Gastroesophageal sphincter (tissue), 4 donors: ENCODE results near the gene NEK10. TPM values are rescaled to one million over a fixed set of nuclear protein-coding genes. Genes with fewer than 3 reads are reported as not detected.
A peak's percentile ranks its signal among the peaks of the same experiment; 100 is the strongest.

Experiments
- ATAC-seq: fragments of 150-250 bp; one replicate; pipeline ENCODE4 v1.9.1; 2016; ENCODE audit warnings: mild to moderate bottlenecking, moderate library complexity
- H3K27ac ChIP-seq, 4 donors: fragments of 200-600 bp; sonication (generic) in 3 of 4; 1 replicate in 3 of 4; 2 replicates in 1 of 4; pipeline ENCODE4 v1.5.1; 2016 to 2019
- H3K27me3 ChIP-seq: fragments of 200-600 bp; sonication (generic); one replicate; pipeline ENCODE4 v1.5.1; 2019
- H3K36me3 ChIP-seq, 2 donors: fragments of 200-600 bp; sonication (generic); one replicate each; pipeline ENCODE4 v1.5.1; 2019; ENCODE audit warnings: control low read depth in 1 of 2
- H3K4me1 ChIP-seq, 3 donors: fragments of 200-600 bp; sonication (generic); 1 replicate in 2 of 3; 2 replicates in 1 of 3; pipeline ENCODE4 v1.5.1; 2016 to 2019; ENCODE audit warnings: control low read depth in 2 of 3
- H3K4me3 ChIP-seq, 2 donors: fragments of 200-600 bp; sonication (generic); one replicate each; pipeline ENCODE4 v1.5.1; 2019; ENCODE audit warnings: mild to moderate bottlenecking in 1 of 2, moderate library complexity in 1 of 2
- H3K9me3 ChIP-seq, 3 donors: fragments of 200-600 bp; sonication (generic); one replicate each; pipeline ENCODE4 v1.5.1; 2017 to 2019; ENCODE audit warnings: control low read depth in 2 of 3
- CTCF ChIP-seq, 4 experiments: fragments of 200-600 bp in 2 of 4; fragments of 450-650 bp in 2 of 4; sonication (generic) in 1 of 4; IDR thresholded peaks; one replicate each; pipeline ENCODE4 v1.5.1; 2017 to 2019; ENCODE audit warnings: antibody characterized with exemption in 4 of 4, mild to moderate bottlenecking in 2 of 4, moderate library complexity in 2 of 4
- EP300 ChIP-seq: sonication (generic); formaldehyde crosslinking; IDR thresholded peaks from one replicate; pipeline ENCODE4 v1.6.1; 2017; ENCODE audit warnings: antibody characterized with exemption, mild to moderate bottlenecking
- POLR2A ChIP-seq, 2 donors: fragments of 450-650 bp; IDR thresholded peaks; one replicate each; pipeline ENCODE4 v1.6.1; 2017; ENCODE audit warnings: antibody characterized with exemption in 2 of 2, mild to moderate bottlenecking in 2 of 2, moderate library complexity in 1 of 2
- POLR2AphosphoS5 ChIP-seq: sonication (generic); formaldehyde crosslinking; IDR thresholded peaks from one replicate; pipeline ENCODE4 v1.6.1; 2017; ENCODE audit warnings: antibody characterized with exemption
- WGBS, 2 donors: methylation state at CpG; one replicate each; pipeline ENCODE4 v1.1.5; 2018; ENCODE audit warnings: low coverage in 1 of 2; 5-methylcytosine and 5-hydroxymethylcytosine counted together
- total RNA-seq, 4 donors: library from RNA; depleted of rRNA; stranded (reverse); fragments of >200 nt; gene quantifications; one replicate each; pipeline ENCODE4 v1.1.0, GENCODE V29; 2016

The NEK10 gene
- total RNA-seq, 4 donors from 2014 or later = 0.62 to 2.7 (median 1.5) TPM

GRCh38 chr3:27134171-27134796 is 234.9 kb downstream of the NEK10 start:
- Histone ChIP-seq H3K36me3 (no peaks in the 10 kb centered on the region), H3K4me1 (peaks cover 0 to 11% (median 0%) of the 10 kb centered on the region in 3 donors), H3K27me3 (no peaks in the 10 kb centered on the region), H3K27ac (no peak overlapping the region), H3K9me3 (no peaks in the 10 kb centered on the region), H3K4me3 (no peak overlapping the region)
- TF ChIP-seq CTCF (IDR thresholded peaks at IDR 0.05) (peak; percentile 73 to 93 (median 82)), POLR2AphosphoS5 (no peak)
- WGBS, 2 donors = 47 to 75% methylated on average over 1 to 2 of the region's 2 CpGs
- peak; percentile 73 for ATAC-seq

GRCh38 chr3:27133060-27133459 is 236.1 kb downstream of the NEK10 start:
- no peak for TF ChIP-seq POLR2AphosphoS5
- TF ChIP-seq CTCF (IDR thresholded peaks at IDR 0.05) = no peak
- no peak for TF ChIP-seq POLR2A (IDR thresholded peaks at IDR 0.05)
- TF ChIP-seq EP300 = no peak
- no peak for ATAC-seq
- Histone ChIP-seq H3K4me1 (peaks cover 0 to 11% (median 0%) of the 10 kb centered on the region in 3 donors), H3K27ac (no peak overlapping the region), H3K27me3 (no peaks in the 10 kb centered on the region), H3K4me3 (no peak overlapping the region), H3K36me3 (no peaks in the 10 kb centered on the region), H3K9me3 (no peaks in the 10 kb centered on the region)
- WGBS, 2 donors = 60 to 93% methylated on average over 2 of the region's 2 CpGs

GRCh38 chr3:27130796-27131195 is 238.4 kb downstream of the NEK10 start:
- H3K27ac ChIP-seq = no peak overlapping the region
- H3K36me3 ChIP-seq = no peaks in the 10 kb centered on the region
- H3K4me1 ChIP-seq = peaks cover 0 to 11% (median 0%) of the 10 kb centered on the region in 3 donors
- H3K9me3 ChIP-seq = no peaks in the 10 kb centered on the region
- H3K4me3 ChIP-seq = no peak overlapping the region
- no peaks in the 10 kb centered on the region for H3K27me3 ChIP-seq
- TF ChIP-seq POLR2AphosphoS5 (no peak), CTCF (IDR thresholded peaks at IDR 0.05) (no peak), POLR2A (IDR thresholded peaks at IDR 0.05) (no peak), EP300 (no peak)
- 82 to 100% methylated on average over 1 of the region's 1 CpG for WGBS, 2 donors
- no peak for ATAC-seq

- ATAC-seq = no peak
- H3K4me3 ChIP-seq = no peak overlapping the region
- TF ChIP-seq CTCF (IDR thresholded peaks at IDR 0.05) (no peak), EP300 (no peak), POLR2A (IDR thresholded peaks at IDR 0.05) (no peak), POLR2AphosphoS5 (no peak)
- H3K9me3 ChIP-seq = no peaks in the 10 kb centered on the region
- H3K27ac ChIP-seq = no peak overlapping the region
- H3K36me3 ChIP-seq = no peaks in the 10 kb centered on the region
- H3K4me1 ChIP-seq = no peaks in the 10 kb centered on the region
- 70% methylated on average over 2 of the region's 3 CpGs; no CpG with 5 or more reads in 1 of the 2 donors for WGBS, 2 donors
- H3K27me3 ChIP-seq = no peaks in the 10 kb centered on the region
These were observed 241.3 kb downstream of the NEK10 start for GRCh38 chr3:27127879-27128278.

- H3K4me1 ChIP-seq = no peaks in the 10 kb centered on the region
- TF ChIP-seq EP300 = no peak
- no peak for TF ChIP-seq POLR2AphosphoS5
- no peak for TF ChIP-seq POLR2A (IDR thresholded peaks at IDR 0.05)
- TF ChIP-seq CTCF (IDR thresholded peaks at IDR 0.05) = no peak
- no peak for ATAC-seq
- H3K27ac ChIP-seq = no peak overlapping the region
- no peaks in the 10 kb centered on the region for H3K27me3 ChIP-seq
- 88 to 91% methylated on average over 2 of the region's 2 CpGs for WGBS, 2 donors
- H3K4me3 ChIP-seq = no peak overlapping the region
- H3K9me3 ChIP-seq = no peaks in the 10 kb centered on the region
- H3K36me3 ChIP-seq = no peaks in the 10 kb centered on the region
These were observed 242.0 kb downstream of the NEK10 start for GRCh38 chr3:27127195-27127594.
